Measurements from ENCODE around the gene PTPA.

DNA sequence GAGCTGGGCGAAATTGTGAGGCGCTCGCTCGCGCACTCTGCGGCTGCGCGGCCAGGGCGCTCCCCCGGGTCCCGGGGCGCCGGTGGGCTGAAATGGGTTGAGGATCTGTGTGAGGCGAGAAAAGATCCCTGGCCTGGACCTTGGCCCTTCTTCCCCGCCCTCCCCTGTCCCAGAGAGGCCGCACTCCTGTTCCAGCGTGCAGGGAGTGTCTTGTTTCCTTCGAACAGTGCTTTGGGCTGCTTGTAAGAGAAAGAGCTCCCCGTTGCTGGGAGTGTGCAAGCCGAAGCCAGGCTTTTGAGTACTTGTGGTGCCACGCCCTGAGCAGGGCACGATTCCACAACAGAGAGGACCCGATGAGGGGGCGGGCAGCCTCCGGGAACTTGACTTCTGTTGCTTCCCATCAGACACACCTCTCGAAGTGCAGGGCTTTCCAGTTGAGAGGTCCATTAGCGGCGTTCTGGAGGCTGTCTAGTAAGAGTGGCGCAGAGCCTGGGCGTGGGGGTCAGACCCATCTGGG, 29.8 kb upstream of the PTPA start:
- TF ChIP-seq, protein P1, sequence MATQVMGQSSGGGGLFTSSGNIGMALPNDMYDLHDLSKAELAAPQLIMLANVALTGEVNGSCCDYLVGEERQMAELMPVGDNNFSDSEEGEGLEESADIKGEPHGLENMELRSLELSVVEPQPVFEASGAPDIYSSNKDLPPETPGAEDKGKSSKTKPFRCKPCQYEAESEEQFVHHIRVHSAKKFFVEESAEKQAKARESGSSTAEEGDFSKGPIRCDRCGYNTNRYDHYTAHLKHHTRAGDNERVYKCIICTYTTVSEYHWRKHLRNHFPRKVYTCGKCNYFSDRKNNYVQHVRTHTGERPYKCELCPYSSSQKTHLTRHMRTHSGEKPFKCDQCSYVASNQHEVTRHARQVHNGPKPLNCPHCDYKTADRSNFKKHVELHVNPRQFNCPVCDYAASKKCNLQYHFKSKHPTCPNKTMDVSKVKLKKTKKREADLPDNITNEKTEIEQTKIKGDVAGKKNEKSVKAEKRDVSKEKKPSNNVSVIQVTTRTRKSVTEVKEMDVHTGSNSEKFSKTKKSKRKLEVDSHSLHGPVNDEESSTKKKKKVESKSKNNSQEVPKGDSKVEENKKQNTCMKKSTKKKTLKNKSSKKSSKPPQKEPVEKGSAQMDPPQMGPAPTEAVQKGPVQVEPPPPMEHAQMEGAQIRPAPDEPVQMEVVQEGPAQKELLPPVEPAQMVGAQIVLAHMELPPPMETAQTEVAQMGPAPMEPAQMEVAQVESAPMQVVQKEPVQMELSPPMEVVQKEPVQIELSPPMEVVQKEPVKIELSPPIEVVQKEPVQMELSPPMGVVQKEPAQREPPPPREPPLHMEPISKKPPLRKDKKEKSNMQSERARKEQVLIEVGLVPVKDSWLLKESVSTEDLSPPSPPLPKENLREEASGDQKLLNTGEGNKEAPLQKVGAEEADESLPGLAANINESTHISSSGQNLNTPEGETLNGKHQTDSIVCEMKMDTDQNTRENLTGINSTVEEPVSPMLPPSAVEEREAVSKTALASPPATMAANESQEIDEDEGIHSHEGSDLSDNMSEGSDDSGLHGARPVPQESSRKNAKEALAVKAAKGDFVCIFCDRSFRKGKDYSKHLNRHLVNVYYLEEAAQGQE (IDR thresholded peaks at IDR 0.05; ENCODE audit: insufficient read depth in 1 of 2, low read depth in 2 of 2, low read length in 2 of 2) = no peak
- TF ChIP-seq FOXP2 (optimal IDR thresholded peaks at IDR 0.05; ENCODE audit: borderline replicate concordance, extremely low read depth, extremely low read length, insufficient read depth) = no peak
- TF ChIP-seq SIN3A (IDR thresholded peaks at IDR 0.05; ENCODE audit: borderline replicate concordance, insufficient read depth, low read length) = no peak
- TF ChIP-seq POLR2AphosphoS5 (IDR thresholded peaks at IDR 0.05; ENCODE audit: low read depth, low read length) = no peak
- no peak for TF ChIP-seq TAF1 (IDR thresholded peaks at IDR 0.05; ENCODE audit: borderline replicate concordance, insufficient read depth, low read length)
